NCI-H446 (cell line): ENCODE measurements around the gene ZDHHC7.
A peak's percentile ranks its signal among the peaks of the same experiment; 100 is the strongest.

Source experiments
- DNase-seq, 2 experiments: peaks; one replicate each; lab custom pipeline; 2025; lab: John Stamatoyannopoulos, UW

The ZDHHC7 gene

DNA sequence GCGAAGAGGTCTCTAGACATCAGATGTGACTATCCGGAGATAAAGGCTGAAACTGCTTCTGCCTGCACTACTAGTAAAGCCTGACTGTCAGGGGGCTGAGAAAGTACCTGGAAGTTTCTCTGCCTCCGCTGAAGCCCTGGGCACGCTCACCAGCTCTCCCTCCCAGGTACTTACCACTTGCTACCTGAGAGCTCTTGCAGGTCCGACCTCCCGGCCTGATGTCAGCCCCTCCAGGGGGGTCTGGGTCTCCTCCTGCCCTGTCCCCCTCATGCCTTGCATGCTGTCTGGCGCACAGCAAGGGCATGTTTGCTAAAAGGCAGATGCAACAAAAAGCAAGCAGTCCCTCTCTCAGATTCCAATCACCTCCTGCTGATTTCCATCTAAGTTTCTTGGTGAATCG is 17.4 kb downstream of the ZDHHC7 start:
- no peak for DNase-seq

DNA sequence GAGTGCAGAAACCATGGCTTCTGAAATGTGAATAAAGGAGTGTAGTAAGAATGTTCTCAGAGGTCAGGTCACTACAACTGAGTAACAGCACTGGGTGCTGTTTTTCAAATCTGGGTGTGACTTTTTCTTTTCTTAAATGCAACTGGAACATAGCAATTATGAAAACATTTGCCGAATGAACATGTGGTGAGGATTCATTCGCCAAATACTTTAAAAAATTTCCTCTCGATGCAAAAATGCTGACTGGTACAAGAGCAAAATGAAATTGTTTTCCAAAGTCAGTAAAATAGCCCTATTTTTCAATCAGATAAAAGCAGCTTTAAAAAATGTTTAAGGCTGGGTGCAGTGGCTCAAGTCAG is 18.6 kb downstream of the ZDHHC7 start:
- DNase-seq = no peak

DNA sequence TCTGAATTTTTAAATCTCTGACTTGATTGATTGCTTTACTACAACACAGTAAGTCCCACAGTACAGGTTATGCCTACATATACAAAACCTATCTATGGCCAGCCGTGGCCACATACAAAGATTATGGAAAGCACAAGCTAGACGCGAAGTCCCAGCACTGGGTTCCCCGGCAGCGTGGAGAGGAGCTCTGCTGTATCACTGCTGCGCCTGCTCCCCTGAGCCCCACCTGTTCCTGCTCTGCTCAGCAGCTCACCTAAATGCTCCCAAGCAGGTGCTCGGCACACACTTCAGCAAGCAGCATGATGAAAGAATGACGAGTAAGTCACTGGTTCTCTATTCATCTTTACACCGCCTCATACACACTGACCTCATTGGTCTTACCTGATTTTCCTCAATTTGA is 20.6 kb downstream of the ZDHHC7 start:
- DNase-seq = no peak

DNA sequence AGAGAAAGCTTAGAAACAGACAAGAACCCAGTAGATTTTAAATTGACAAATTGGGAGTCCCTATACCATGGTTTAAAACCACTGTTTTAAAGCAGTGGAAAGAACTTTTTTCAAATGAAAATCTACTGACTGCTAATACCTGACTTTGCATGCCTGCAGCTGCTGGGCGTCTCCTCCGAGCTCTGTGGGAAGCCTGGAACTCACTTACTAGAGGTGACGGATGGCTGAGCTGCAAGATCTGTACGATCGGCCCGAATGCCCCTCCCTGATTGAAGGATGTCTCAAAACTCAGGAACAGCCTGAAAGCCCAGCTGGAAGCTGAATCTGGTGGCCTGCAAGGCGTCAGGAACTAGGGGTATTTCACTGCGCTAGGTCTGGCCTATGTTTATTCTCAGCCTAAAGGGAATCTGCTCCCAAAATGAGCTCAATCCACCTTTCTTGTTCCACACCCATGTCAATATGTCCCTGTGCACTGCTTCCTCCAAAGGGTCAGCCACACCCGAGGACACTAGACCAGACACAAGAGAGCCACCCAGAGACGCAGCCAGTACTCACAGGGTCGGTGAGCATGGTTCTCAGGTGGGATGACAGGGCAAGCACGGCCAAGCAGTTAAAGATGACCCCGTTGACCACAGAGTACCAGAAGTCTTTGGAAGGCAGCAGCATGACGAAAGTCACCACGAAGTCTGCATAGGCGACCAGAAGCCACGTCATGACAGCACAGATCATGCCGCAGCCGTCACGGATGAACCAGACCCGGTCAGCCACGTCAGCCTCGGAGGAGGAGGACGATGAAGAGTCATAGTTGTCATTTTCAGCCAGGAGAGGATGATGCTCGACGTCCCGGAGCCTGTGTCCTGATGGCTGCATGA is 21.4 kb downstream of the ZDHHC7 start:
- DNase-seq = no peak

DNA sequence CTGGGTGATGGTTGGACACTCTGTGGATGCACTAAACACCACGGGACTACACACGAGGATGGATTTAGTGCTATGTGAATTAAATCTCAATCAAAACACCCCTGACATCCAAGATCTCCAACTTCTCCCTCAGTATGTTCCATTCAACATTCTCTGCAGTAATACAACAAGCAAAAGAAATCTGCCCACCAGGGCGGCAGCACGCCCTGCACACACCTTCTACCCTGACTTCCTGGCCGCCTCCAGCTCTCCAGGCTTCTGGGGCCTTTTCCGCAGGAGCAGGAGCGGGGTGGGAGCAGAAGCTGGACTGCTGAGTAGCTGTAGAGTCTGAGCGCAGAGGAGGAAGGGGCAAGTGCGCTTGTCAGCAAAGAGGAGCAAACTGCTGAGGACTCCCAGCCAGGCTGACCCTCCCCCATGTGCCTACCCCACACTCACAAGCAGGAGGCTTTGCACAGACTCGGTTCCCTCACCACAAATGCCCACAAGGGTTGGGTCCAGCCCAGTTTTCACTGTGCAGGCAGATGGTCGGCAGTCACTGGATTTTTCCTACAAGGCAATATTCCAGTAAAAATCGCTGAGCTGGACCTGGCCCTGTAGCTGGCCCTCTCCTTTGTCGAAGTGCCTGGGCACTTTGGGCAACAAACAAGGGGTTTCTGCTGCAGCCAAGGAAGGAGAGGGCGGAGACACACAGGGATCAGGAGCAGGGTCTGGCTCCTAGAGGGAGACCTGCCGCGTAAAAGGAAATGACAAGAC is 22.8 kb downstream of the ZDHHC7 start:
- DNase-seq = no peak

DNA sequence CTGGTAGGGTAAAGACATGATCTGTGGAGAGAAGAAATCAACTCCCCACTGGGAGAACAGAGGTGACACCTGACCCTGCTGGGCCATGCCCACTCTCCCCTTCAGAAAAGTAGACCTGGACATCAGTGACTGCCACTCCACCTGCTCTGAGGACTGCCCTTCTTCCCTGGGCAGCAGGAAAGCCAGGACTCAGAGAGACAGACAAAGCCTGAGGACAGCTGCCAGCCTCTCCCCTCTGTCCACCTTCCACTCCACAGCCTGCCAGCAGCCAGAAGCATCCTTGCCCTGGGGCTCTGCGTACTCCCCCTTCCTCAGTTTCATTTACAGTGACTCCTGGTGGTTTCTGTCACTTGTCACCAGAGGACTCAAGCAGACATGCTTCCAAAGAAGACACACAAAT is 24.5 kb downstream of the ZDHHC7 start:
- no peak for DNase-seq

DNA sequence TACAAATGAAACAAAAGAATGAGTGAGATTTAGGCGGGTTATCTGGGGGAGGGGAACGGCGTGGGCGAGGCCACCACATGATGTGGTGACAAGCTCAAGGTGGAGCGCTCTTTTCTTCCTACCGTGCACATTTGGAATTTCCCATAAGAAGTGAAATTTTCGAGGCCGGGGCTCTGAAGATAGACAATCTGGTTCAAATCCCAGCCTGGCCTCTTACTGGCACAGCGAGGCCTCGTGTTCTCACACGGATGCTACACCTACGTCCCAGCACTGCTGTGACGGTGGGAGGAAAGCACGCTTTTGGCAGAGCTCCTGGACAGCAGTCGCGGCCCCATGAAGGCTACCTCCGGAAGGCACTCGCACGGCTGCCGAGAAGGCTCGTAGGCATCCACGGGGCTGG is 25.2 kb downstream of the ZDHHC7 start:
- no peak for DNase-seq

DNA sequence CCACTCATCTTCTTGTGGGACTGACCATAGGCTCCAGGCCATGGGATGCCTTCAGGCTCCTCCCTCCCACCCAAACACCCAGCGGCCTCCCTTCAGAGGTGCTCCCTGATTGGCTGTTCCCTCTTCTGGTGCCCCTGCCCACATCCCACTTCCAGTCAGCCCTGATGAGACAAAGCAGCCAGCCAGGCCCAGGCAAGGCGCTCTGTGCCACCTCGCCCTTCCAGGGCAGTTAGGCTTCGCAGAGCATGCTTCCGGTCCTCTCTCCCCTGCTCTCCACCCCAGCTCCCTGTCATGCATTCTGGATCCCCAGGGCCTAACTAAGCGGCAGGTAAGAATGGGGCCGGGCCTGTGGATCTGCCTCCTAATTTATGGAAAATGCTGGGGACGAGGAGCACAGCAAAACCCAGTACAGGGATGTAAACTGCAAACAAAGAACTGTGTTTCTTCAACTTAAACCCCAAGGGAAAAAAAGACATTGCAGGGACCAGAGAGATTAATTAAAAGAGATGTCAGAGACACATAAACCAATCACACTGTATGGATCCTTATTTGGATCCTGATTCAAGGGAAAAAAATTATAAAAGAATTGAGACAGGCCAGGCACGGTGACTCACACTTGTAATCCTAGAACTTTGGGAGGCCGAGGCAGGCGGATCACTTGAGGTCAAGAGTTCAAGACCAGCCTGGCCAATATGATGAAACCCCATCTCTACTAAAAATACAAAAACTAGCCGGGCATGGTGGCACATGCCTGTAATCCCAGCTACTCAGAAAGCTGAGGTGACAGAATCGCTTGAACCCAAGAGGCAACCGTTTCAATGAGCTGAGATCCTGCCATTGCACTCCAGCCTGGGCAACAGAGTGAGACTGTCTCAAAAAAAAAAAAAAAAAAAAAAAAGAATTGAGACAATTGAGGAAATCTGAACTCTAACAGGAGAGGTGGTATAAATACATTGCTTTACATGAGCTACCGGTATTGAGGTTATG is 26.0 kb downstream of the ZDHHC7 start:
- DNase-seq = no peak

DNA sequence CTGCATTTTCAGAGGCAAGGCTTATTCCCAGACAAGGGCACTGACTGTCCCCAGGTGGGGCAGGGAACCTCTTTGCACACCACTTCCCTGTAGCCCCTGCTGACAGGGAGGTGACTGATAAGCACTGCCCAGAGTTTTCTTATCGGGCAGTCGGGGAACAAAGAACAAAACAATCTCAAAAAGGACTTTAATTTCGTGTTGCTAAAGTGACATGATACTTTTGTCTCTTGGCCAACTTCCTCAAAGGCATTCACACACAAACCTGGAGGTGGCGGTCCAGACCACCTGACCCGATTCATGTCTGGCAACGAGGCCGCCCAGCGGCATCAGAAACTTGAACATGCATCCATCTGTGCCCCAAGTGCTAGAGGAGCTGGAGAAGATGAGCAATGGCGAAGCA is 28.9 kb downstream of the ZDHHC7 start:
- DNase-seq = no peak

DNA sequence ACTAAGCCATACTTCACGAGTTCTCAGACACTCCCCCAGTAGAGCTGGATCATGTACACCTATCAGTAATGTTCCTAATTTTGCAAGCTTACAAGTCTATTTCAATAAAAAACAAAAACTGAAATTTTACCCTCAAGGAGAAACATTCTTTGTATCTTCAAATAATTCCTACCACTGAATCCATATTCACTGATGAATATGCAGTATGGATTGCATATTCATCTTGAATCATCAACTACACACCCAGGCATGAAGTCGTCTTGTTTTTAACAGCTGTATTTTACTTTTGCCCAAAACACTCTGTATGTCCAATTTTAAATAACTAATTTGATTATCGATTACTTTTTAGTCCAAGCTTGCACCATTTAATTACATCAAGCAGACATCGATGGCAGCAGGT is 31.8 kb downstream of the ZDHHC7 start:
- no peak for DNase-seq

DNA sequence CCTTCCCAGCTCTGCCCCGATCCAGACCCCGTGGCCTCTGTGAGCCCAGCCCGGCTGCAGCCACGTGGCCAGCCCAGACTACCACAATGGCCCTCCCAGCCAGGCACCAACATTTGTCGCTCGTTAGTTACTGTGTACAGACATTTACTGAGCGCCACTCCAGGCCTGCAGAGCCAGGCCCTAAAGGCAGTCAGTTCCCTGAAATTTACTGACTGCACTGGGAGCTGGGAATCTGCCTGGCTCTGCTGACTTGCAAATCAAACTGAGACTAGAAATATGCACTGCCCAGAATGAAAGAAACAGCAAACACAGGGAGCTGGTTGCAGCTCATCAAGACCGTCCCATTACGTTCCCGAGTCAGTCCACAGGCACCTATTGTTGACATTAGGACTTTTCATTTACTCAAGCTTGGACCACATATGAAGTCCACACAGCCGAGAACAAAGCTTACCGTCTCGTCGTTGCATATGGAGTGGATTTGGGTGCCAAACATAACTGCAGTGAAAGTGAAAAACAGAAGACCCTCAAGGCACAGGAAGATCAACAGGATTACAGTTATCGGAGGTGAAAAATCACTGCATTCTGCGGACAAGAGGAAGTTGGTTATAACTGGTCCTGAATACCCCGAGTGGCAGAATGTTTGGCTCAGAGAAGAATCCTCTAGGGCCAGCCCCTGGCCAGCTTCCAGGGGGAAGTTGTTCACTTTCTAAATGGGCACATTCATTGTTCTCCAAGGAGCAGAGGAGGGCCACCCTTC is 34.5 kb downstream of the ZDHHC7 start:
- no peak for DNase-seq

DNA sequence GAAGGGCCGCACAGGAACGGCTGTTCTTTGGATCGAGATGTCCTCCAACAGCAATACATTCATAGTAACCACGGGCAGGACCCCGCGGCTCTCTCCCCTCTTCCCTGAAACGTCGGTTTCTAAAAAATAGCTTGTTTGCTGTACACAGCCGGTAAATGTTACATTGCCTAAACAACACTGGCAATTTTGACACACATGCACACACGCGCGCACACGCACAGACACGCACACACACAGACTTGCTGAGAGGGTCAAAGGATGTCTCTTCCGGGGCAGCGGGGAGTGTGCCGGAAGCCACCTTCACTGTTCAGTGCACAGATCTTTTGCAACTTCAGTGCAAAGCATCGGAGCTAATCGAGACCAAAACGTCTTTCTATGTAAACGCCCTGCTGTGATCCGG is 35.8 kb downstream of the ZDHHC7 start:
- DNase-seq = no peak

DNA sequence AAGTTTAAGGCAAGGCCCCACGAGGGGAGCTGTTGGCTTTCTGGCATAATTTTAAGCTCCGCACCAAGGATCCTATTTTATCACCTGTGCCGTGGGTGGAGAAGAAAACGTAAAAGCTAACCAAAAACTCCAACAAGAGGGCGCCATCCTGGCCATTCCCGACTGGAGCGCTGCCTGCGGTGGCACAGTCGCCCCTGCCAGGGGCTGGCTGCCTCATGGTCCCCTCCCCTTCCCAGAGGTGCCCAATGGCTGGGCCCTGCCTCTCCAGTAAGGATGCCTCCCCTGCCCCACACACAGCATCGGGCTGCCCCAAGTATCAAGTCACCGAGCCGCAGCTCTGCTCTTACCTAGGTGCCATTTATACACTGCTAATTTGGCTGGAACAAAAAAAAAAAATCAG is 36.3 kb downstream of the ZDHHC7 start:
- DNase-seq = no peak

DNA sequence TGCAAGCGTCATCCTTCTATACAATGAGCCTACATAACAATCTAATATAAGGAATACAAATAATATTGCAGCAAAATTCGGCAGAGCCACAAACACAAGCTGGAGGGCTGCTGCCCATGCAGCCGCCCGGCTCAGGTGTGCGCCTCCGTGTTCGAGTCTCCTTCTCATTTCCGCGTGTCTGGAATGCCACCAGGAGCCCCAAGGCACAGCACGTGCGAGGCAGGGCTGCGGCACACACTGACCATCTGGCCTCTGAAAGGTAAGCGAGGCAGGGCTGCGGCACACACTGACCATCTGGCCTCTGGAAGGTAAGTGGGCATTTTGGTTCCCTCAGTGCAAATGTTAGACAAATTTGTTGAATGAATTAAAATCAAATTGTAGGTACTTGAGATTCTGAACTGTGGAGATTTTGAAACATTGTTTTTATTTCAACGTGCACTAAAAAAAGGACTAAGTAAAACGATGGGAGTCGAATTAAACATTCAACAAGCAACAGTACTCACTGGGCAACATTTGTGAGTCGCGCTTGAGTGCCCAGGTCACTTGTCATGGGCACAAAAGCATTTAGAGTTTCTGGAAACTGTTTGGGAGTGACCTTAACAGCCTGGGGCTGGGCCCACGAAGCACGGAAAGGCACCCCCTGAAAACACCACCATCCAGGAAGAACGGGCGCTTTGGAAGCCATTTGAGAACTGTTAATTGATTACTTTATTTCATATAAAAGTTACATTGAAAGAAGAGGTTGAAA is 37.4 kb downstream of the ZDHHC7 start:
- no peak for DNase-seq

DNA sequence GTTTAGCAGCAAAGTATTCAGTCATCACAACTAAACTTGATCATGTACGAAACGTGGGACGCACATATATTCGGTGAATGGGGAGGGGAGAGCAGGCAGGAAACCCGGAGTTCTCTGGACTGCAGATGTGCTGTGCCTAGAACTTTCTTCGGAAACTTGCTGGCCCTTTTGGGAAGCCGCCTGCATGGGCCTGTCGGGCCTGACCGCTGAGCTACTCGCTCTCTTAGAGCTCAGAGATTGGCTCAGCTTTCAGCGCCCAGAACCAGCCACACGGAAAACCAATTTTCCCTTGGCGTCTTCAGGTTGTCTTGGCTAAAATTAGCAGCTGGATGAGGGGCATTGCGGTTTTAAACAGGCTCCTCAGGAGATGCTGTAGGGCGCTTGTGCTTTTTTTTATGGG is 38.1 kb downstream of the ZDHHC7 start:
- DNase-seq = no peak

DNA sequence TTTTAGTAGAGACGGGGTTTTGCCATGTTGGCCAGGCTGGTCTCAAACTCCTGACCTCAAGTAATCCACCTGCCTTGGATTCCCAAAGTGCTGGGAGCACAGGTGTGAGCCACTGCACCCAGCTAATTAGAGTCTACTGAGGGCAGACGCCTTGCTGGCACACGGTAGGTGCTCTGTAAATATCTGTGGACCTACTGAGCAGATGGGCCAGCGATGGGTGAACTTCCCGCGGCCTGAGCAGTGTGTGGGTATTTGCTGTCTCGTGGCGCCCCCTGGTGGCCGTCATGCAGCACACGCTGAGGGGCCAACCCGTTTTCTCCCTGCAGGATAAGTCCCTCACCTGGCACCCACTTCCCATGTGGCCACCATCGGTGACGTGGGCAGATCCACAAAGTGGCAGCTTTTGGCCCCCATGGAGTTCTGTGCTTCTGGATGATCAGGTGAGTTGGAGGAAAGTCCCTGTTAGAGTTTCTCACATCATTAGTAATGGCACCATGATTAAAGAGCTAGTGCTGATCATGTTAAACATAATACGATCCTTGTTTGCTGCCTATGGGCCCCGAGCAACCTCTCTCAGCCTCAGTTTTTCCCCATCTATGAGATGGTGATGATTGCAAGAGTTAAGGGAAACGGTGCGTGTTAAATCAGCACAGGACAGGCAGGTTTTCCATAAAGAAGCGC is 40.7 kb downstream of the ZDHHC7 start:
- DNase-seq = peak in 1 of 2 experiments; percentile 64

DNA sequence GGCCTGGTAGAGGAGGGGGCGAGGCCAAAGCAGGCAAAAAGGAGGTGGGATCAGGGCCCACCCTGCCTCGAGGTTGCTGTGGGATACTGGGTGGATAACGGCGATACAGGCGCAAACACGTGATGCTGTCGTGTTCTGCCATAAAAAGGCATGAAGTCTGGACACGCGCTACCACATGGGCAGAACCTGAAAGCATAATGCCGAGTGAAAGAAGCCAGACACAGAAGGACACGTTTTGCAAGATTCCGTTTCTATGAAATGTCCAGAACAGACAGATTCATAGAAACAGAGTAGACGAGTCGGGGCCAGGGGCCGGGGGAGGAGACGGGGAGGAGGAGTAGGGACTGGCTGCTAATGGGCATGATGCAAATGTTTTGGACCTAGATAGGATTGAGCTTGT is 43.5 kb downstream of the ZDHHC7 start:
- DNase-seq = no peak

DNA sequence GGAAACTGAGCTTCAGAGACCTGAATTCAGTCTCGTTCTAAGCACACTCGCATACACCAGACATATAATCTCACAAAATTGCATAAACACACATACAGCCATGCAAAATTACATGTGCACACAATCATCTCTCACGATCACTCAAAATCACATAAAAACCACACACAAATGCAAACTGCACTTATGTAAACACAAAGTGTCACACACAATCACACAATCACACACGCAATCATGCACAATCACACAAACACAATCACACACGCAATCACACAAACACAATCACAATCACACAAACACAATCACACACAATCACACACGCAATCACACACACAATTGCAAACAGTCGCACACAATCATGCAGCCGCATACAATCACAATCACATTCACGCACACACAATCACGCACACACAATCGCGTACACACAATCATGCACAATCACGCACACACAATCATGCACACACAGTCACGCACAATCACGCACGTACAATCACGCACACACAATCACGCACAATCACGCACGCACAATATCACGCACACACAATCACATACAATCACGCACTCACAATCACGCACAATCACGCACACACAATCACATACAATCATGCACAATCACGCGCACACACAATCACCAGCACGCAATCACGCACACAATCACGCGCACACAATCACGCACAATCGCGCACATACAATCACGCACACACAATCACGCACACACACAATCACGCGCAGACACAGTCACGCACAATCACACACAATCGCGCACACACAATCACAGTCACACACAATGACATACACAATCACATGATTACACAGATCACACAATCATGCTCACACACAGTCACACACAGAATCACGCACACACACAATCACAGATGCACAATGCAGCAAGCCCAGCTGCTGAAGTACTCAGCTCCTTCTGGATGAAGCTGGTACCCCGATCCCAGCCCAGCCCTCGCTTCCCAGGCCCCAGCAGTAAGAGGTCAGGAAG is 45.6 kb downstream of the ZDHHC7 start:
- no peak for DNase-seq
